DOHH2 (cell line): Measurements from ENCODE around the gene TTC7B.

ENCODE experiments used
- EZH2phosphoT487 ChIP-seq: fragments of 200-600 bp; sonication (generic); IDR thresholded peaks from 2 replicates; pipeline ENCODE4 v1.6.1; 2017; ENCODE audit warnings: borderline replicate concordance, mild to moderate bottlenecking, antibody characterized with exemption, low read length, moderate library complexity, mixed read lengths
- TF ChIP-seq, protein P1 (sequence below): fragments of 200-600 bp; sonication (generic); IDR thresholded peaks from one replicate; pipeline ENCODE4 v1.5.1; 2014; ENCODE audit warnings: antibody characterized with exemption, mild to moderate bottlenecking, low read depth, low read length; ENCODE audit not compliant: poor library complexity, severe bottlenecking

DNA sequence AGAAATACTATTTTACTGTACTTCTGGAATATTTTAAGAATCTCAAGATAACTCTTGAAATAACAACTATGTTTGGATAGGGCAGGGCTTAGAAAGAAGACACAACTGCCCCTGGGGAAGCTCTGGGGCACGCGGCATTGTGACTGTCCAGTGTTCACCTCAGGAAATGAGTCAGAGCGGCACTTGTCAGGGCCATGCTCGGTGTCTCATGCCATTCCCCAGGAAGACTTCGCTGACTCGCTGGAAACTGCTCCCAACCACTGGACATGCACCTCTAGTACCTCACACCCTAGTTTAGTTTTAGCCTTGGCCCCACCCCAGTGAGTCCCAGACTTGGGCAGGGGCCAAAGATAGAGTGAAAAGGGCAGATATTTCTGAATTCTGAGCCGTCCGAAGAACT, 192.0 kb downstream of the TTC7B start:
- TF ChIP-seq, protein P1, sequence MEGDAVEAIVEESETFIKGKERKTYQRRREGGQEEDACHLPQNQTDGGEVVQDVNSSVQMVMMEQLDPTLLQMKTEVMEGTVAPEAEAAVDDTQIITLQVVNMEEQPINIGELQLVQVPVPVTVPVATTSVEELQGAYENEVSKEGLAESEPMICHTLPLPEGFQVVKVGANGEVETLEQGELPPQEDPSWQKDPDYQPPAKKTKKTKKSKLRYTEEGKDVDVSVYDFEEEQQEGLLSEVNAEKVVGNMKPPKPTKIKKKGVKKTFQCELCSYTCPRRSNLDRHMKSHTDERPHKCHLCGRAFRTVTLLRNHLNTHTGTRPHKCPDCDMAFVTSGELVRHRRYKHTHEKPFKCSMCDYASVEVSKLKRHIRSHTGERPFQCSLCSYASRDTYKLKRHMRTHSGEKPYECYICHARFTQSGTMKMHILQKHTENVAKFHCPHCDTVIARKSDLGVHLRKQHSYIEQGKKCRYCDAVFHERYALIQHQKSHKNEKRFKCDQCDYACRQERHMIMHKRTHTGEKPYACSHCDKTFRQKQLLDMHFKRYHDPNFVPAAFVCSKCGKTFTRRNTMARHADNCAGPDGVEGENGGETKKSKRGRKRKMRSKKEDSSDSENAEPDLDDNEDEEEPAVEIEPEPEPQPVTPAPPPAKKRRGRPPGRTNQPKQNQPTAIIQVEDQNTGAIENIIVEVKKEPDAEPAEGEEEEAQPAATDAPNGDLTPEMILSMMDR, result no peak
- no peak for TF ChIP-seq EZH2phosphoT487
